Duodenal mucosa (tissue), 2 donors: ENCODE measurements around the gene CPLX1.

Experiments used
- H3K27ac ChIP-seq: one replicate; pipeline ENCODE4 v1.7.0; 2013; ENCODE audit warnings: low read depth, low read length
- H3K27me3 ChIP-seq, 2 donors: one replicate each; pipeline ENCODE4 v1.7.0; 2013; ENCODE audit warnings: low read length in 2 of 2, control low read depth in 1 of 2; ENCODE audit not compliant: insufficient read depth in 2 of 2, control insufficient read depth in 1 of 2
- H3K36me3 ChIP-seq, 2 donors: one replicate each; pipeline ENCODE4 v1.7.0; 2013; ENCODE audit warnings: low read length in 2 of 2, control low read depth in 1 of 2; ENCODE audit not compliant: insufficient read depth in 2 of 2, control insufficient read depth in 1 of 2
- H3K4me1 ChIP-seq, 2 donors: one replicate each; pipeline ENCODE4 v1.7.0; 2013; ENCODE audit warnings: low read length in 2 of 2, control low read depth in 1 of 2; ENCODE audit not compliant: insufficient read depth in 2 of 2, control insufficient read depth in 1 of 2
- H3K4me3 ChIP-seq, 2 donors: one replicate each; pipeline ENCODE4 v1.7.0; 2013; ENCODE audit warnings: low read length in 2 of 2, low read depth in 1 of 2
- H3K9ac ChIP-seq, 2 donors: one replicate each; pipeline ENCODE4 v1.7.0; 2013; ENCODE audit warnings: low read length in 2 of 2, low read depth in 1 of 2
- H3K9me3 ChIP-seq, 2 donors: one replicate each; pipeline ENCODE4 v1.7.0; 2013; ENCODE audit warnings: low read length in 2 of 2, control low read depth in 1 of 2; ENCODE audit not compliant: control insufficient read depth in 1 of 2

The CPLX1 gene

DNA sequence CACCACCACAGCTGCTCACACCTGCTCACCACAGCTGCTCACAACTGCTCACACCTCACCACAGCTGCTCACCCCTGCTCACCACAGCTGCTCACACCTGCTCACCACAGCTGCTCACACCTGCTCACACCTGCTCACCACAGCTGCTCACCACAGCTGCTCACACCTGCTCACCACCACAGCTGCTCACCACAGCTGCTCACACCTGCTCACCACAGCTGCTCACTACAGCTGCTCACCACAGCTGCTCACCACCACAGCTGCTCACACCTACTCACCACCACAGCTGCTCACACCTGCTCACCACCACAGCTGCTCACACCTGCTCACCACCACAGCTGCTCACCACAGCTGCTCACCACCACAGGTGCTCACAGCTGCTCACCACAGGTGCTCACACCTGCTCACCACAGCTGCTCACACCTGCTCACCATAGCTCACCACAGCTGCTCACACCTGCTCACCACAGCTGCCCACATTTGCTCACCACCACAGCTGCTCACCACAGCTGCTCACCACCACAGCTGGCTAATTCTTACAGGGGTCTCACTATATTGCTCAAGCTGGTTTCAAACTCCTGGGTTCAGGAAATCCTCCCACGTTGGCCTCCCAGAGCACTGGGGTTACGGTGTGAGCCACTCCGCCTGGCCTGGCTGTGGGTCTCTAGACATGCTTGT, 30.4 kb upstream of the CPLX1 start:
- Histone ChIP-seq H3K36me3 (peaks cover 31 to 78% of the 10 kb centered on the region in 2 donors), H3K27ac (no peak overlapping the region), H3K9ac (no peak overlapping the region), H3K9me3 (no peaks in the 10 kb centered on the region), H3K27me3 (no peaks in the 10 kb centered on the region), H3K4me1 (no peaks in the 10 kb centered on the region), H3K4me3 (no peak overlapping the region)

GRCh38 chr4:855880-856224, 29.9 kb upstream of the CPLX1 start:
- H3K36me3 ChIP-seq = peaks cover 28 to 77% of the 10 kb centered on the region in 2 donors
- H3K4me1 ChIP-seq = no peaks in the 10 kb centered on the region
- no peak overlapping the region for H3K27ac ChIP-seq
- no peak overlapping the region for H3K9ac ChIP-seq
- no peak overlapping the region for H3K4me3 ChIP-seq
- no peaks in the 10 kb centered on the region for H3K9me3 ChIP-seq
- no peaks in the 10 kb centered on the region for H3K27me3 ChIP-seq

- no peak overlapping the region for H3K27ac ChIP-seq
- H3K4me1 ChIP-seq = no peaks in the 10 kb centered on the region
- no peak overlapping the region for H3K9ac ChIP-seq
- H3K9me3 ChIP-seq = no peaks in the 10 kb centered on the region
- H3K36me3 ChIP-seq = peaks cover 21 to 81% of the 10 kb centered on the region in 2 donors
- H3K4me3 ChIP-seq = no peak overlapping the region
- no peaks in the 10 kb centered on the region for H3K27me3 ChIP-seq
Measured at GRCh38 chr4:854356-854755, 28.4 kb upstream of the CPLX1 start.

- peaks cover 18 to 76% of the 10 kb centered on the region in 2 donors for H3K36me3 ChIP-seq
- H3K4me3 ChIP-seq = no peak overlapping the region
- H3K9ac ChIP-seq = no peak overlapping the region
- no peaks in the 10 kb centered on the region for H3K27me3 ChIP-seq
- no peaks in the 10 kb centered on the region for H3K9me3 ChIP-seq
- H3K27ac ChIP-seq = no peak overlapping the region
- no peaks in the 10 kb centered on the region for H3K4me1 ChIP-seq
Measured at GRCh38 chr4:853416-853781, 27.5 kb upstream of the CPLX1 start.

- Histone ChIP-seq H3K27ac (no peak overlapping the region), H3K9ac (no peak overlapping the region), H3K9me3 (no peaks in the 10 kb centered on the region), H3K4me1 (no peaks in the 10 kb centered on the region), H3K27me3 (no peaks in the 10 kb centered on the region), H3K4me3 (no peak overlapping the region), H3K36me3 (peaks cover 10 to 71% of the 10 kb centered on the region in 2 donors)
Measured at GRCh38 chr4:851701-852430, 25.9 kb upstream of the CPLX1 start.

GRCh38 chr4:850323-850945, 24.5 kb upstream of the CPLX1 start:
- Histone ChIP-seq H3K4me3 (no peak overlapping the region), H3K27ac (no peak overlapping the region), H3K36me3 (peaks cover 10 to 63% of the 10 kb centered on the region in 2 donors), H3K4me1 (no peaks in the 10 kb centered on the region), H3K9ac (no peak overlapping the region), H3K9me3 (no peaks in the 10 kb centered on the region), H3K27me3 (no peaks in the 10 kb centered on the region)

GRCh38 chr4:849478-850175, 23.7 kb upstream of the CPLX1 start:
- peaks cover 10 to 59% of the 10 kb centered on the region in 2 donors for H3K36me3 ChIP-seq
- H3K9ac ChIP-seq = no peak overlapping the region
- peaks cover 0 to 1% of the 10 kb centered on the region in 2 donors for H3K9me3 ChIP-seq
- no peaks in the 10 kb centered on the region for H3K27me3 ChIP-seq
- H3K27ac ChIP-seq = no peak overlapping the region
- no peak overlapping the region for H3K4me3 ChIP-seq
- H3K4me1 ChIP-seq = no peaks in the 10 kb centered on the region

GRCh38 chr4:848803-849477, 23.0 kb upstream of the CPLX1 start:
- no peak overlapping the region for H3K27ac ChIP-seq
- peaks cover 5 to 53% of the 10 kb centered on the region in 2 donors for H3K36me3 ChIP-seq
- H3K4me1 ChIP-seq = no peaks in the 10 kb centered on the region
- H3K9ac ChIP-seq = no peak overlapping the region
- no peak overlapping the region for H3K4me3 ChIP-seq
- H3K9me3 ChIP-seq = peaks cover 0 to 3% of the 10 kb centered on the region in 2 donors
- H3K27me3 ChIP-seq = no peaks in the 10 kb centered on the region

- no peak overlapping the region for H3K9ac ChIP-seq
- H3K36me3 ChIP-seq = peaks cover 8 to 49% of the 10 kb centered on the region in 2 donors
- H3K9me3 ChIP-seq = peaks cover 0 to 3% of the 10 kb centered on the region in 2 donors
Measured at GRCh38 chr4:848307-848691, 22.4 kb upstream of the CPLX1 start.

More at GRCh38 chr4:848307-848691, 22.4 kb upstream of the CPLX1 start:
- H3K27ac ChIP-seq = no peak overlapping the region
- H3K27me3 ChIP-seq = no peaks in the 10 kb centered on the region
- H3K4me3 ChIP-seq = no peak overlapping the region
- H3K4me1 ChIP-seq = no peaks in the 10 kb centered on the region
